ENCODE measurements around the gene OR12D3.

The OR12D3 gene

DNA sequence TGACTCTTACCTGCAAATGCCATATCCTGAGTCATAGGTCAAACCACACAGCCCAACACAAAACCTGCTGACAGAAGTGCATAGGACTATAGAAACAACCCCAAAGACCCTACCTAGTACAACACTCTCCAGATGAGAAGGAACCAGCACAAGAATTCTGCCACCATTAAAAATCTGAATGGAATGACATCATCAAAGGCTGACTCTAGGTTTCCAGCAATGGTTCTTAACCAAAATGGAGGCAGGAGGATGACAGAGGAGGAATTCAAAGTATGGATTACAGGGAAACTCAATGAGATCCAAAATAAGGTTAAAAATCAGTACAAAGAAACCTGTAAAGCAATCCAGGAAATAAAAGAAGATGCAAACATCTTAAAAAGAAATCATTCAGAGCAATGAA lies 42.4 kb downstream of the OR12D3 start:
- no peak overlapping the region for H3K27ac Mint-ChIP-seq
- no peaks in the 10 kb centered on the region for H3K36me3 Mint-ChIP-seq (ENCODE audit: low read depth)
- H3K27me3 Mint-ChIP-seq: peaks cover 37% of the 10 kb centered on the region
- H3K9me3 Mint-ChIP-seq: no peaks in the 10 kb centered on the region
- H3K4me1 Mint-ChIP-seq (ENCODE audit: low read depth): peaks cover 6% of the 10 kb centered on the region
- no peak overlapping the region for H3K4me3 Mint-ChIP-seq

GRCh38 chr6:29325777-29326176 lies 49.3 kb downstream of the OR12D3 start:
- no peaks in the 10 kb centered on the region for H3K4me1 Mint-ChIP-seq (ENCODE audit: low read depth)
- H3K4me3 Mint-ChIP-seq: no peak overlapping the region
- H3K36me3 Mint-ChIP-seq (ENCODE audit: low read depth): no peaks in the 10 kb centered on the region
- H3K27me3 Mint-ChIP-seq: peaks cover 30% of the 10 kb centered on the region
- H3K9me3 Mint-ChIP-seq: no peaks in the 10 kb centered on the region
- no peak overlapping the region for H3K27ac Mint-ChIP-seq

Data from stimulated activated naive CD8-positive, alpha-beta T cell treated with anti-CD3 and anti-CD28 coated beads, Interleukin-15, Interleukin-2, amounts not matched to agents 100 ng/mL and 50 ng/mL, for 24 hours (primary cell).